KMS-11 (cell line): ENCODE results near the gene PM20D2.

Experiments used
- H2AFZ ChIP-seq: fragments of 200-600 bp; sonication (generic); 2 replicates; pipeline ENCODE4 v1.6.1; 2016; ENCODE audit warnings: antibody characterized with exemption, mixed run types, low read depth
- H3K27ac ChIP-seq: fragments of 200-600 bp; sonication (generic); 2 replicates; pipeline ENCODE4 v1.6.1; 2016; ENCODE audit warnings: mild to moderate bottlenecking, mixed run types
- H3K27me3 ChIP-seq: fragments of 200-600 bp; sonication (generic); 2 replicates; pipeline ENCODE4 v1.6.1; 2017; ENCODE audit warnings: mild to moderate bottlenecking, low read depth, mixed run types, moderate library complexity; ENCODE audit not compliant: insufficient read depth
- H3K36me3 ChIP-seq: fragments of 200-600 bp; sonication (generic); 2 replicates; pipeline ENCODE4 v1.6.1; 2017; ENCODE audit warnings: mild to moderate bottlenecking, mixed run types; ENCODE audit not compliant: insufficient read depth
- H3K4me1 ChIP-seq: fragments of 200-600 bp; sonication (generic); 2 replicates; pipeline ENCODE4 v1.6.1; 2016; ENCODE audit warnings: mild to moderate bottlenecking, low read depth, mixed run types; ENCODE audit not compliant: poor library complexity, severe bottlenecking
- H3K4me2 ChIP-seq: fragments of 200-600 bp; sonication (generic); 2 replicates; pipeline ENCODE4 v1.7.0; 2016; ENCODE audit warnings: mild to moderate bottlenecking, mixed run types
- H3K4me3 ChIP-seq: fragments of 200-600 bp; sonication (generic); IDR thresholded peaks from 2 replicates; pipeline ENCODE4 v1.6.1; 2017; ENCODE audit warnings: low read depth, low read length, mixed read lengths; ENCODE audit not compliant: insufficient read depth
- H3K79me2 ChIP-seq: fragments of 200-600 bp; sonication (generic); 2 replicates; pipeline ENCODE4 v1.6.1; 2016; ENCODE audit warnings: low read depth, mixed run types; ENCODE audit not compliant: insufficient read depth
- H3K9ac ChIP-seq: fragments of 200-600 bp; sonication (generic); 2 replicates; pipeline ENCODE4 v1.6.1; 2016; ENCODE audit warnings: mild to moderate bottlenecking, mixed run types
- H4K20me1 ChIP-seq: fragments of 200-600 bp; sonication (generic); 2 replicates; pipeline ENCODE4 v1.6.1; 2016; ENCODE audit warnings: mild to moderate bottlenecking, mixed run types; ENCODE audit not compliant: insufficient read depth
- CTCF ChIP-seq: fragments of 200-600 bp; sonication (generic); conservative IDR thresholded peaks from 2 replicates; pipeline ENCODE4 v1.6.1; 2017; ENCODE audit warnings: low read depth, mild to moderate bottlenecking, antibody characterized with exemption, low read length, moderate library complexity, mixed read lengths

The PM20D2 gene

GRCh38 chr6:89160331-89161092 lies 14.7 kb downstream of the PM20D2 start:
- no peak overlapping the region for H3K4me3 ChIP-seq
- H4K20me1 ChIP-seq = no peaks in the 10 kb centered on the region
- no peak overlapping the region for H3K4me2 ChIP-seq
- no peaks in the 10 kb centered on the region for H3K27me3 ChIP-seq
- no peak overlapping the region for H3K9ac ChIP-seq
- no peaks in the 10 kb centered on the region for H3K79me2 ChIP-seq
- no peak overlapping the region for H3K27ac ChIP-seq
- H3K4me1 ChIP-seq = no peaks in the 10 kb centered on the region
- TF ChIP-seq CTCF = no peak
- no peak overlapping the region for H2AFZ ChIP-seq
- H3K36me3 ChIP-seq = no peaks in the 10 kb centered on the region; the same call in 1 of the 2 replicates

GRCh38 chr6:89161326-89162046 lies 15.6 kb downstream of the PM20D2 start:
- Histone ChIP-seq H3K4me2 (no peak overlapping the region), H3K36me3 (no peaks in the 10 kb centered on the region; the same call in 1 of the 2 replicates), H3K4me3 (no peak overlapping the region), H2AFZ (no peak overlapping the region), H4K20me1 (no peaks in the 10 kb centered on the region), H3K79me2 (no peaks in the 10 kb centered on the region), H3K4me1 (no peaks in the 10 kb centered on the region), H3K27me3 (no peaks in the 10 kb centered on the region), H3K27ac (no peak overlapping the region), H3K9ac (no peak overlapping the region)
- TF ChIP-seq CTCF = no peak

GRCh38 chr6:89162047-89162371 lies 16.2 kb downstream of the PM20D2 start:
- no peaks in the 10 kb centered on the region for H3K27me3 ChIP-seq
- no peak for TF ChIP-seq CTCF
- no peak overlapping the region for H3K9ac ChIP-seq
- no peak overlapping the region for H3K4me3 ChIP-seq
- no peak overlapping the region for H2AFZ ChIP-seq
- H3K27ac ChIP-seq = no peak overlapping the region
- H3K4me2 ChIP-seq = no peak overlapping the region
- H3K4me1 ChIP-seq = no peaks in the 10 kb centered on the region
- H3K36me3 ChIP-seq = no peaks in the 10 kb centered on the region; the same call in 1 of the 2 replicates
- H4K20me1 ChIP-seq = no peaks in the 10 kb centered on the region
- no peaks in the 10 kb centered on the region for H3K79me2 ChIP-seq

- Histone ChIP-seq H3K79me2 (no peaks in the 10 kb centered on the region), H3K9ac (no peak overlapping the region), H3K36me3 (no peaks in the 10 kb centered on the region), H3K27me3 (no peaks in the 10 kb centered on the region), H3K4me1 (no peaks in the 10 kb centered on the region), H4K20me1 (no peaks in the 10 kb centered on the region), H3K4me2 (no peak overlapping the region), H3K27ac (no peak overlapping the region), H3K4me3 (no peak overlapping the region), H2AFZ (no peak overlapping the region)
- no peak for TF ChIP-seq CTCF
Observed at GRCh38 chr6:89172131-89172530, 26.3 kb downstream of the PM20D2 start.
